Stomach (tissue), 9 donors: ENCODE measurements around the gene TMEM107. TPM values are rescaled to one million over a fixed set of nuclear protein-coding genes. Genes with fewer than 3 reads are reported as not detected.
A peak's percentile ranks its signal among the peaks of the same experiment; 100 is the strongest.

Source experiments
- DNase-seq, 2 donors: peaks; one replicate each; pipeline versions ENCODE4 v3.0.0 to v3.0.0-alpha.2; 2013 to 2019
- H3K27ac ChIP-seq, 5 donors: fragments of 200-600 bp in 4 of 5; sonication (generic) in 4 of 5; one replicate each; pipeline ENCODE4 v1.5.1; 2013 to 2019; ENCODE audit warnings: mild to moderate bottlenecking in 1 of 5, moderate library complexity in 1 of 5
- H3K27me3 ChIP-seq, 3 donors: fragments of 200-600 bp; sonication (generic); one replicate each; pipeline ENCODE4 v1.5.1; 2017 to 2019; ENCODE audit warnings: mixed run types in 1 of 3
- H3K36me3 ChIP-seq, 4 donors: fragments of 200-600 bp; sonication (generic); 1 replicate in 3 of 4; 2 replicates in 1 of 4; pipeline ENCODE4 v1.5.1; 2016 to 2019
- H3K4me1 ChIP-seq, 4 donors: fragments of 200-600 bp; sonication (generic); one replicate each; pipeline ENCODE4 v1.5.1; 2016 to 2019
- H3K4me3 ChIP-seq, 4 donors: fragments of 200-600 bp; sonication (generic) in 3 of 4; one replicate each; pipeline ENCODE4 v1.5.1; 2016 to 2019; ENCODE audit warnings: mild to moderate bottlenecking in 1 of 4
- H3K9me3 ChIP-seq, 4 donors: fragments of 200-600 bp; sonication (generic); one replicate each; pipeline ENCODE4 v1.5.1; 2016 to 2019
- CTCF ChIP-seq, 7 experiments: fragments of 450-650 bp in 4 of 7; fragments of 200-600 bp in 3 of 7; sonication (generic) in 3 of 7; IDR thresholded peaks; one replicate each; pipeline ENCODE4 v1.5.1; 2016 to 2019; ENCODE audit warnings: antibody characterized with exemption in 7 of 7, control low read depth in 2 of 7, mild to moderate bottlenecking in 1 of 7
- EP300 ChIP-seq: sonication (generic); formaldehyde crosslinking; IDR thresholded peaks from one replicate; pipeline ENCODE4 v1.6.1; 2017; ENCODE audit warnings: antibody characterized with exemption
- POLR2A ChIP-seq, 4 donors: fragments of 450-650 bp; IDR thresholded peaks; one replicate each; pipeline ENCODE4 v1.6.1; 2016; ENCODE audit warnings: antibody characterized with exemption in 4 of 4, control low read depth in 2 of 4, mild to moderate bottlenecking in 1 of 4, moderate library complexity in 1 of 4
- POLR2AphosphoS5 ChIP-seq, 3 donors: sonication (generic); formaldehyde crosslinking; IDR thresholded peaks; one replicate each; pipeline ENCODE4 v1.6.1; 2016; ENCODE audit warnings: antibody characterized with exemption in 3 of 3
- WGBS, 5 donors: extraction: QIAGEN DNeasy Blood & Tissue Kit in 3 of 5; methylation state at CpG; one replicate each; pipeline versions ENCODE4 v1.1.5 to v1.1.7; 2013 to 2018; 5-methylcytosine and 5-hydroxymethylcytosine counted together
- intact Hi-C: fragments of 100-400 bp; cut with DNase I; formaldehyde crosslinking; loops from one replicate; pipeline ENCODE4 v1.15.1; 2023; ENCODE audit warnings: low total_unique reads
- polyA plus RNA-seq, 3 donors: library from polyadenylated mRNA; stranded (reverse); fragments of 200-250 nt; gene quantifications; one replicate each; pipeline ENCODE4 v1.2.3, GENCODE V29; 2013
- total RNA-seq, 5 donors: library from RNA; depleted of rRNA; stranded (reverse); fragments of >200 nt; gene quantifications; one replicate each; pipeline versions ENCODE4 v1.1.0 to v1.2.3, GENCODE V29; 2014 to 2016
- donor health status: healthy with polysubstance abuse.
- donor health status: Bipolar disorder and iron deficiency.
- donor health status: healthy.

Gene TMEM107
- total and polyA plus RNA-seq, 8 donors: 5.2 to 37.6 (median 9.4) TPM

DNA sequence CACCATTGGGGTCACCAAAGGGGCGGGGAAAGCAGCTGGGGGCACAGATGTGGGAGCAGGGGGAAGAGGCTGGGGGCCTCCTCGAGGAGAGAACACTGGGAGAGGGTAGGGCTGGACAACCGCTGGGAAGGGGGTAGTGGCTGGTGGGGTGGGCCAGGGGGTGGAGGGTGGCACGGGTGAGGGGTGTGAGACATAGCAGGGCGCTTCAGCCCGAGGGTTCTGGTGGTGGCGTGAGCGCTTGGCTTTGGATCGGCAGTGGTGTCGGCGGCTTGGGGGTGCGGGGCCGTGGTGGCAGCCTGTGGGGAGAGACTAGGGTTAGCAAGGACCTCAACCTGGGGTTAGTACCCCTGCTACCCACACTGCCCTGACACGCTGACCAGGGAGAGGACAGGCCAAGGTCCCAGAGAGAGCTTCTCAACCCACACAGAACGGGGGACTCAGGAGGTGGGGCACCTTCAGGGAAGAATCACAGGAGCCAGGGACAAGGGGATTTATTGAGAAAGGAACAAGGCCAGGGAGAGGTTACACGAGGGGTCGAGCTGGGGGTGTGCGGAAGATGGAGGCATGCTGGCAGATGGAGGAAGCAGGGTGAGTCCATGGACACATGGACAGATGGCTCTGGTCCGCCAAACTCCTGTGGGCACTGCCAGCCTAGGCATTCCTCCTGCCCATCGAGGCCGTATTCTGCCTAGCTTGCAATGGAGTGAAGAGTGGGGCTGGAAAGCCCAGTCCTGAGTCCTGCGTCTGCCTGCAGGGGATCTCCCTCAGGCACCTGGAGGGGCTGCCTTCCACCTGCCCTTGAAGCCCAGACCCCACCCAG, 32.4 kb downstream of the TMEM107 start:
- WGBS, 5 donors: 84 to 96% (median 92%) methylated on average over 20 to 22 of the region's 22 CpGs
- intact Hi-C loops: no loop called here
- Histone ChIP-seq H3K4me1 (peaks cover 15 to 77% (median 47%) of the 10 kb centered on the region in 4 donors), H3K4me3 (no peak overlapping the region), H3K27me3 (no peaks in the 10 kb centered on the region), H3K27ac (peak overlapping the region in 3 of 5 donors; percentile 9 to 100 (median 16)), H3K9me3 (no peaks in the 10 kb centered on the region), H3K36me3 (peaks cover 94 to 96% (median 95%) of the 10 kb centered on the region in 4 donors)
- TF ChIP-seq EP300 (no peak), POLR2AphosphoS5 (IDR thresholded peaks at IDR 0.05) (peak in 1 of 3 donors; percentile 41), POLR2A (IDR thresholded peaks at IDR 0.05) (no peak), CTCF (IDR thresholded peaks at IDR 0.05) (no peak)
- DNase-seq: peak in 1 of 2 donors; percentile 18

DNA sequence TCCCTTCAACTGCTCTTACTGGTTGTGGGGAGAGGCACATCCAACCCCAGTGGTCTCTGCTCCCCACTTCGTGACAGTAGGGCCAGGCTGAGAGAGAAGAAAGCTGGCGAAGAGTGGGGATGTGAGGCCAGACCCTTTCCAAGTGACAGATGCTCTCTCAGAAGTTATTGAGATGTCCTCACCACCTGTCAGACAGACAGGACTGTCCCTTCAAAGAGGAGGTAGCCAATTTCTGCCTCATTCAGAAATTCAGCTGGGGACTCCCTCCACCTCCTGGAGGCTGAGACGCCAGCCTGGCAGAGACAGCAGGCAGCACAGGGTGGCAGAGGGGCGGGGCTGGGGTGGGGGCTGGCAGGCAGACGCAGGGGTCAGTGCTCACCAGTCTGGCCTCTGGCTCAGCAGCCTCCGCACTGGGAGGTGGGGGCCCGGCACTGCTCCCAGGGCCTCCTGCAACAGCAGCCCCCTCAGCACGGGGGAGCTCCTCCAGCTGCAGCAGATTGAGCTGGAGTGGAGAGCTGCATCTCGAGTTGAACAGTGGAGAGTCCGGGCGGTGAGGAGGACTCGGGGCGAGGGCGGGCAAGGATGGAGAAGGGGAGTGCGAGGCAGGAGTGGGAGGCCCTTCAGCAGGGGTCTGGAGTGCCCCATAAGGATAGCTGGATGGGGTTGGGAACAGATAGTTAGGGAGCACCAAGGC, 33.1 kb downstream of the TMEM107 start:
- 82 to 93% (median 86%) methylated on average over 12 to 15 of the region's 15 CpGs for WGBS, 5 donors
- Histone ChIP-seq H3K4me1 (peaks cover 20 to 76% (median 49%) of the 10 kb centered on the region in 4 donors), H3K27me3 (no peaks in the 10 kb centered on the region), H3K9me3 (no peaks in the 10 kb centered on the region), H3K36me3 (peaks cover 86 to 88% (median 88%) of the 10 kb centered on the region in 4 donors), H3K27ac (peak overlapping the region in 4 of 5 donors; percentile 9 to 100 (median 27)), H3K4me3 (no peak overlapping the region)
- intact Hi-C loops: no loop called here
- TF ChIP-seq EP300 (no peak), POLR2AphosphoS5 (IDR thresholded peaks at IDR 0.05) (no peak), POLR2A (IDR thresholded peaks at IDR 0.05) (no peak), CTCF (IDR thresholded peaks at IDR 0.05) (no peak)
- DNase-seq: peak in 1 of 2 donors; percentile 16

GRCh38 chr17:8142158-8142886, 33.9 kb downstream of the TMEM107 start:
- peak in 1 of 2 donors; percentile 10 for DNase-seq
- H3K4me3 ChIP-seq: no peak overlapping the region
- H3K4me1 ChIP-seq: peaks cover 22 to 75% (median 47%) of the 10 kb centered on the region in 4 donors
- no peak for TF ChIP-seq POLR2AphosphoS5 (IDR thresholded peaks at IDR 0.05)
- no peak for TF ChIP-seq CTCF (IDR thresholded peaks at IDR 0.05)
- TF ChIP-seq EP300: no peak
- TF ChIP-seq POLR2A (IDR thresholded peaks at IDR 0.05): no peak
- no peaks in the 10 kb centered on the region for H3K27me3 ChIP-seq
- intact Hi-C loops: no loop called here
- no peaks in the 10 kb centered on the region for H3K9me3 ChIP-seq
- WGBS, 5 donors: 82 to 93% (median 89%) methylated on average over 17 to 23 of the region's 23 CpGs
- peak overlapping the region in 4 of 5 donors; percentile 7 to 100 (median 26) for H3K27ac ChIP-seq
- peaks cover 79 to 81% (median 81%) of the 10 kb centered on the region in 4 donors for H3K36me3 ChIP-seq

- Histone ChIP-seq H3K4me1 (peaks cover 22 to 72% (median 45%) of the 10 kb centered on the region in 4 donors), H3K36me3 (peaks cover 73 to 75% (median 75%) of the 10 kb centered on the region in 4 donors), H3K9me3 (no peaks in the 10 kb centered on the region), H3K4me3 (no peak overlapping the region), H3K27me3 (no peaks in the 10 kb centered on the region), H3K27ac (peak overlapping the region in 2 of 5 donors; percentile 38 to 100)
- DNase-seq: peak in 1 of 2 donors; percentile 11
- no peak for TF ChIP-seq POLR2AphosphoS5 (IDR thresholded peaks at IDR 0.05)
- TF ChIP-seq EP300: no peak
- no peak for TF ChIP-seq CTCF (IDR thresholded peaks at IDR 0.05)
- 82 to 94% (median 87%) methylated on average over 11 of the region's 11 CpGs for WGBS, 5 donors
- intact Hi-C loops: no loop called here
Observed at GRCh38 chr17:8141741-8142140, 34.4 kb downstream of the TMEM107 start.
